ENCODE data around the gene MBD3L4. TPM values are rescaled to one million over a fixed set of nuclear protein-coding genes. Genes with fewer than 3 reads are reported as not detected.
"Not testable (repeated sequence)": the region's sequence is repeated elsewhere in the genome, so short reads cannot be mapped to it uniquely, and the experiment has no call there.

MBD3L4 gene
- polyA plus RNA-seq, 2 donors, result not detected

GRCh38 chr19:7052896-7053295, 12.9 kb upstream of the MBD3L4 start:
- not testable (repeated sequence) for H3K36me3 ChIP-seq (ENCODE audit: control insufficient read depth in 2 of 2, insufficient read depth in 2 of 2, low read length in 1 of 2)
- WGBS, 2 donors, result 88 to 93% methylated on average over 7 of the region's 7 CpGs

DNA sequence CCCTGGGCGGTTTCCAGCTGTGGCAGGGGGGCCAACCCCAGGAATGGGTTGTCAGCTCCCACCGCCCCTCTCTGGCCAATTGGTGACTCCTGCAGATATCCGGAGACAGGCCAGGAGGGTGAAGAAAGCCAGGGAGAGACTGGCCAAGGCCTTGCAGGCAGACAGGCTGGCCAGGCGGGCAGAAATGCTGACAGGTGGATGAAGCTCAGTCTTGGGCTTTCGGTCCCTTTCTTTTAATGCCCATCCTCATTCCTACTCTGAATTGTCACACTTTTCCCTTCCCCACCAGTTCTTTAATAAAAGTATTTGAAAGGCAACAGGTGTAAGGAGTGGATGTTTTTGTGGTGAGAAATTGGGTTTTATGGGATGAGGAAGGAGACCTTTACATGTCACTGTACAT, 11.4 kb upstream of the MBD3L4 start:
- not testable (repeated sequence) for H3K27me3 ChIP-seq (ENCODE audit: control insufficient read depth in 1 of 2, insufficient read depth in 2 of 2, low read length in 2 of 2); H3K36me3 ChIP-seq (ENCODE audit: control insufficient read depth in 2 of 2, insufficient read depth in 2 of 2, low read length in 1 of 2); H3K27ac ChIP-seq (ENCODE audit: low read depth in 2 of 2, low read length in 1 of 2); H3K9me3 ChIP-seq (ENCODE audit: control insufficient read depth in 2 of 2, insufficient read depth in 1 of 2, low read depth in 1 of 2, low read length in 1 of 2); H3K4me3 ChIP-seq (ENCODE audit: low read depth in 1 of 2, low read length in 2 of 2); H3K4me1 ChIP-seq (ENCODE audit: control insufficient read depth in 2 of 2, insufficient read depth in 2 of 2, low read length in 1 of 2)
- 76 to 98% methylated on average over 2 of the region's 5 CpGs for WGBS, 2 donors

More at GRCh38 chr19:7052896-7053295, 12.9 kb upstream of the MBD3L4 start:
- H3K27ac ChIP-seq (ENCODE audit: low read depth in 2 of 2, low read length in 1 of 2); H3K9me3 ChIP-seq (ENCODE audit: control insufficient read depth in 2 of 2, insufficient read depth in 1 of 2, low read depth in 1 of 2, low read length in 1 of 2); H3K4me1 ChIP-seq (ENCODE audit: control insufficient read depth in 2 of 2, insufficient read depth in 2 of 2, low read length in 1 of 2); H3K27me3 ChIP-seq (ENCODE audit: control insufficient read depth in 1 of 2, insufficient read depth in 2 of 2, low read length in 2 of 2); H3K4me3 ChIP-seq (ENCODE audit: low read depth in 1 of 2, low read length in 2 of 2): not testable (repeated sequence)

GRCh38 chr19:7049021-7049420, 9.0 kb upstream of the MBD3L4 start, which contains the start of gene MBD3L2:
Gene MBD3L2 (plus strand): TSS chr19:7049321. CDS start chr19:7049374, 53 bp downstream.
- H3K9me3 ChIP-seq (ENCODE audit: control insufficient read depth in 2 of 2, insufficient read depth in 1 of 2, low read depth in 1 of 2, low read length in 1 of 2); H3K27ac ChIP-seq (ENCODE audit: low read depth in 2 of 2, low read length in 1 of 2); H3K36me3 ChIP-seq (ENCODE audit: control insufficient read depth in 2 of 2, insufficient read depth in 2 of 2, low read length in 1 of 2); H3K4me1 ChIP-seq (ENCODE audit: control insufficient read depth in 2 of 2, insufficient read depth in 2 of 2, low read length in 1 of 2); H3K27me3 ChIP-seq (ENCODE audit: control insufficient read depth in 1 of 2, insufficient read depth in 2 of 2, low read length in 2 of 2); H3K4me3 ChIP-seq (ENCODE audit: low read depth in 1 of 2, low read length in 2 of 2): not testable (repeated sequence)
- no CpG with 5 or more reads among the region's 7 CpGs for WGBS, 2 donors

DNA sequence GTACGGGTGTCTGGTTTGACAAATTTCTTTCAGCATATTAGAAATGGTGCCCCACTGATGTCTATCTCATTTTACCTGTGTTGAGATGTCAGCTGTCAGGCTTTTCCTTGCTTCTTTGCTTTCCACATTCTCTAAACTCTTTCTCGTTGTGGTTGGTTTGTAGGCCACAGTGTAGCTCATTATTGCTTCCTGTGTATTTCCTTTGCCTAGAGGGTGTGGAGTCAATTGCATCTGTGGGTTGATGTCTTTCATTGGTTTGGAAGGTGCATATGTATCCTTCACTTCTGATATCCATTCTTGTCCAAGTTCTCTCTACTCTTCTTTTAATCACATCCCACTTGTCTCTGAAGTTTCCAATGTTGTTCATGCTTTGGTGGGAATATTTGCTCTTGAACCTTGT, 1.6 kb upstream of the MBD3L4 start:
- not testable (repeated sequence) for H3K4me3 ChIP-seq (ENCODE audit: low read depth in 1 of 2, low read length in 2 of 2); H3K27me3 ChIP-seq (ENCODE audit: control insufficient read depth in 1 of 2, insufficient read depth in 2 of 2, low read length in 2 of 2); H3K4me1 ChIP-seq (ENCODE audit: control insufficient read depth in 2 of 2, insufficient read depth in 2 of 2, low read length in 1 of 2); H3K27ac ChIP-seq (ENCODE audit: low read depth in 2 of 2, low read length in 1 of 2); H3K36me3 ChIP-seq (ENCODE audit: control insufficient read depth in 2 of 2, insufficient read depth in 2 of 2, low read length in 1 of 2); H3K9me3 ChIP-seq (ENCODE audit: control insufficient read depth in 2 of 2, insufficient read depth in 1 of 2, low read depth in 1 of 2, low read length in 1 of 2)
- WGBS, 2 donors, result no CpG with 5 or more reads among the region's 2 CpGs

DNA sequence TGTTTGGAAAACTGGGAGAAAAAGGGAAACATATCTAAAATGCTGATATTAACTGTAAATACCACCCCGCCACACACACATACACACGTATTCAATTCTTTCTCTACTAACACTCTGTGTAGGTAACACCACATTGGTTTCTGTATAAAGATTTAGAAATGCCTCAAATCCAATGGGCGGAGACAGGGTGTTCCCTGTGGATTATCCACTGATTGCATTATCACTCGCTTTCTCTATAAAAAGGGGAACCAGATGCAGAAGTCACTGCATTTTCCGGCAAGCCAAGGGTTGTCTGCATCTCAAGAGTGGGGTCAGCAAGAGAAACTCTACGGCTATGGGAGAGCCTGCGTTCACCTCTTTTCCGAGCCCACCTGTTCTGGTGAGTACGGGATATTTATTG, 9.7 kb downstream of the MBD3L4 start, which contains the start of gene MBD3L5:
Gene MBD3L5, plus strand, starts transcription at position 301 of the 400 bp plus-strand sequence. Its CDS starts 34 bp downstream, at position 335.
- H3K27me3 ChIP-seq (ENCODE audit: control insufficient read depth in 1 of 2, insufficient read depth in 2 of 2, low read length in 2 of 2); H3K4me1 ChIP-seq (ENCODE audit: control insufficient read depth in 2 of 2, insufficient read depth in 2 of 2, low read length in 1 of 2); H3K9me3 ChIP-seq (ENCODE audit: control insufficient read depth in 2 of 2, insufficient read depth in 1 of 2, low read depth in 1 of 2, low read length in 1 of 2); H3K36me3 ChIP-seq (ENCODE audit: control insufficient read depth in 2 of 2, insufficient read depth in 2 of 2, low read length in 1 of 2); H3K27ac ChIP-seq (ENCODE audit: low read depth in 2 of 2, low read length in 1 of 2); H3K4me3 ChIP-seq (ENCODE audit: low read depth in 1 of 2, low read length in 2 of 2): not testable (repeated sequence)
- WGBS, 2 donors, result no CpG with 5 or more reads among the region's 9 CpGs

DNA sequence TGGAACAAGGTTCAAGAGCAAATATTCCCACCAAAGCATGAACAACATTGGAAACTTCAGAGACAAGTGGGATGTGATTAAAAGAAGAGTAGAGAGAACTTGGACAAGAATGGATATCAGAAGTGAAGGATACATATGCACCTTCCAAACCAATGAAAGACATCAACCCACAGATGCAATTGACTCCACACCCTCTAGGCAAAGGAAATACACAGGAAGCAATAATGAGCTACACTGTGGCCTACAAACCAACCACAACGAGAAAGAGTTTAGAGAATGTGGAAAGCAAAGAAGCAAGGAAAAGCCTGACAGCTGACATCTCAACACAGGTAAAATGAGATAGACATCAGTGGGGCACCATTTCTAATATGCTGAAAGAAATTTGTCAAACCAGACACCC, 11.2 kb downstream of the MBD3L4 start:
- not testable (repeated sequence) for H3K27ac ChIP-seq (ENCODE audit: low read depth in 2 of 2, low read length in 1 of 2); H3K36me3 ChIP-seq (ENCODE audit: control insufficient read depth in 2 of 2, insufficient read depth in 2 of 2, low read length in 1 of 2); H3K27me3 ChIP-seq (ENCODE audit: control insufficient read depth in 1 of 2, insufficient read depth in 2 of 2, low read length in 2 of 2); H3K4me3 ChIP-seq (ENCODE audit: low read depth in 1 of 2, low read length in 2 of 2); H3K4me1 ChIP-seq (ENCODE audit: control insufficient read depth in 2 of 2, insufficient read depth in 2 of 2, low read length in 1 of 2); H3K9me3 ChIP-seq (ENCODE audit: control insufficient read depth in 2 of 2, insufficient read depth in 1 of 2, low read depth in 1 of 2, low read length in 1 of 2)
- WGBS, 2 donors, result no CpG with 5 or more reads among the region's 1 CpG

DNA sequence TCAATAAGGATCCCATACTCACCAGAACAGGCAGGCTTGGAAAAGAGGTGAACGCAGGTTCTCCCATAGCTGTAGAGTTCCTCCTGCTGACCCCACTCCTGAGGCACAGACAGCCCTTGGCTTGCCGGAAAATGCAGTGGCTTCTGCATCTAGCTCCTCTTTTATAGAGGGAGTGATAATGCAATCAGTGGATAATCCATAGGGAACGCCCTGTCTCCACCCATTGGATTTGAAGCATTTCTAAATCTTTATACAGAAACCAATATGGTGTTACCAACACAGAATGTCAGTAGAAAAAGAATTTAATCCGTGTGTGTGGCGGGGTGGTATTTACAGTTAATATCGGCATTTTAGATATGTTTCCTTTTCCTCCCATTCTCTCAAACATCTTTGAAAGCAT, 18.6 kb downstream of the MBD3L4 start, which contains the start of gene MBD3L2B:
Gene MBD3L2B, minus strand, starts transcription at position 101 of the 400 bp plus-strand sequence. Its CDS starts 34 bp downstream, at position 67.
- no CpG with 5 or more reads among the region's 6 CpGs for WGBS, 2 donors
- not testable (repeated sequence) for H3K4me1 ChIP-seq (ENCODE audit: control insufficient read depth in 2 of 2, insufficient read depth in 2 of 2, low read length in 1 of 2); H3K27ac ChIP-seq (ENCODE audit: low read depth in 2 of 2, low read length in 1 of 2); H3K27me3 ChIP-seq (ENCODE audit: control insufficient read depth in 1 of 2, insufficient read depth in 2 of 2, low read length in 2 of 2); H3K36me3 ChIP-seq (ENCODE audit: control insufficient read depth in 2 of 2, insufficient read depth in 2 of 2, low read length in 1 of 2); H3K9me3 ChIP-seq (ENCODE audit: control insufficient read depth in 2 of 2, insufficient read depth in 1 of 2, low read depth in 1 of 2, low read length in 1 of 2); H3K4me3 ChIP-seq (ENCODE audit: low read depth in 1 of 2, low read length in 2 of 2)

DNA sequence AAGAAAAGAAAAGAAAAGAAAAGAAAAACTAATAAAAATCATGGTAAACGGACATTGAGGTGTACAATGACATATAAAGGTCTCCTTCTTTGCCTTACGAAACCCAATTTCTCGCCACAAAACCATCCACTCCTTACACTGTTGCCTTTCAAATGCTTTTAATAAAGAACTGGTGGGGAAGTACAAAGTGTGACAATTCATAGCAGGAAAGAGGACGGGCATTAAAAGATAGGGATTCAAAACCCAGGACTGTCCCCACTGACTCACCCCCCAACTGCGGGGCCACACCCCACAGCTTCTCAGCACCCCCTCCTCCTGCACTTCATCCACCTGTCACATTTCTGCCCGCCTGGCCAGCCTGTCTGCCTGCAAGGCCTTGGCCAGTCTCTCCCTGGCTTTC, 21.2 kb downstream of the MBD3L4 start:
- no peaks in the 10 kb centered on the region for H3K27me3 ChIP-seq (ENCODE audit: control insufficient read depth in 1 of 2, insufficient read depth in 2 of 2, low read length in 2 of 2)
- H3K27ac ChIP-seq (ENCODE audit: low read depth in 2 of 2, low read length in 1 of 2), result no peak overlapping the region
- H3K4me3 ChIP-seq (ENCODE audit: low read depth in 1 of 2, low read length in 2 of 2), result no peak overlapping the region
- no peaks in the 10 kb centered on the region for H3K4me1 ChIP-seq (ENCODE audit: control insufficient read depth in 2 of 2, insufficient read depth in 2 of 2, low read length in 1 of 2)
- no peaks in the 10 kb centered on the region for H3K9me3 ChIP-seq (ENCODE audit: control insufficient read depth in 2 of 2, insufficient read depth in 1 of 2, low read depth in 1 of 2, low read length in 1 of 2)
- 72 to 74% methylated on average over 6 of the region's 6 CpGs for WGBS, 2 donors
- H3K36me3 ChIP-seq (ENCODE audit: control insufficient read depth in 2 of 2, insufficient read depth in 2 of 2, low read length in 1 of 2), result no peaks in the 10 kb centered on the region

DNA sequence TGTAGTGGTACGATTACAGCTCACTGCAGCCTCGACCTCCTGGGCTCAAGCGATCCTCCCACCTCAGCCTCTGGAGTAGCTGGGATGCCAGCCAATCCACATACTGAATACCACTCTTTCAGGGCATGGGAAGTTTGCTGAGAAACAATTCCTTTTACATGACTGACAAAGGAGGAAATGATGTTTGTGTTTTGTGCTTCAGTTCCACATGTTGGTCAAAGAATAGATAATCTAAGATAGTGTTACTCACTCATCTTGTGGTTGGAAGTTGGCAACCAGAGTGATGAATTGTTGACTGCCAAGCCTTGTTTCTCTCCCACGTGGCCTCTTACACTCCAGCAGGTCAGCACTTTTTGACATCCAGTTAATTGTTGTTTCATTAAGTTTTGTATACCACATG, 26.3 kb downstream of the MBD3L4 start:
- Histone ChIP-seq H3K27me3 (ENCODE audit: control insufficient read depth in 1 of 2, insufficient read depth in 2 of 2, low read length in 2 of 2) (no peaks in the 10 kb centered on the region), H3K36me3 (ENCODE audit: control insufficient read depth in 2 of 2, insufficient read depth in 2 of 2, low read length in 1 of 2) (no peaks in the 10 kb centered on the region), H3K4me3 (ENCODE audit: low read depth in 1 of 2, low read length in 2 of 2) (no peak overlapping the region), H3K9me3 (ENCODE audit: control insufficient read depth in 2 of 2, insufficient read depth in 1 of 2, low read depth in 1 of 2, low read length in 1 of 2) (no peaks in the 10 kb centered on the region), H3K4me1 (ENCODE audit: control insufficient read depth in 2 of 2, insufficient read depth in 2 of 2, low read length in 1 of 2) (no peaks in the 10 kb centered on the region), H3K27ac (ENCODE audit: low read depth in 2 of 2, low read length in 1 of 2) (no peak overlapping the region)
- 60 to 63% methylated on average over 4 of the region's 4 CpGs for WGBS, 2 donors

GRCh38 chr19:7010722-7011593, 29.0 kb downstream of the MBD3L4 start:
- Histone ChIP-seq H3K27me3 (ENCODE audit: control insufficient read depth in 1 of 2, insufficient read depth in 2 of 2, low read length in 2 of 2) (no peaks in the 10 kb centered on the region), H3K36me3 (ENCODE audit: control insufficient read depth in 2 of 2, insufficient read depth in 2 of 2, low read length in 1 of 2) (no peaks in the 10 kb centered on the region), H3K27ac (ENCODE audit: low read depth in 2 of 2, low read length in 1 of 2) (no peak overlapping the region), H3K4me1 (ENCODE audit: control insufficient read depth in 2 of 2, insufficient read depth in 2 of 2, low read length in 1 of 2) (no peaks in the 10 kb centered on the region), H3K9me3 (ENCODE audit: control insufficient read depth in 2 of 2, insufficient read depth in 1 of 2, low read depth in 1 of 2, low read length in 1 of 2) (no peaks in the 10 kb centered on the region), H3K4me3 (ENCODE audit: low read depth in 1 of 2, low read length in 2 of 2) (no peak overlapping the region)
- 81 to 84% methylated on average over 12 of the region's 12 CpGs for WGBS, 2 donors
